ENCODE data around the gene PCDHGA8. TPM values are rescaled to one million over a fixed set of nuclear protein-coding genes. Genes with fewer than 3 reads are reported as not detected.

Gene PCDHGA8
- total RNA-seq, 1 experiment from 2014 or later: 0.18 TPM

GRCh38 chr5:141434006-141434405 is 41.6 kb downstream of the PCDHGA8 start:
- Histone ChIP-seq H3K4me1 (ENCODE audit: control insufficient read depth, insufficient read depth, low read length) (no peaks in the 10 kb centered on the region), H3K27me3 (ENCODE audit: control insufficient read depth, insufficient read depth, low read length) (no peaks in the 10 kb centered on the region), H3K27ac (ENCODE audit: low read length) (no peak overlapping the region), H3K9me3 (ENCODE audit: control insufficient read depth, insufficient read depth, low read depth, low read length) (no peaks in the 10 kb centered on the region; the same call in 1 of the 2 replicates), H3K36me3 (ENCODE audit: control insufficient read depth, insufficient read depth, low read length) (no peaks in the 10 kb centered on the region), H3K4me3 (ENCODE audit: low read depth in 2 of 2, low read length in 2 of 2) (no peak overlapping the region)
- no TSS peak for BruUV-seq (replicated peaks)
- ChIA-PET CTCF (no interaction called here), POLR2A (no interaction called here)
- DNase-seq (ENCODE audit: low read depth, low spot score) (no peak), ATAC-seq (no peak)
- in situ Hi-C loops (cut with HindIII; ENCODE audit: low pct_unique_long_range_greater_than_20kb, low sequenced_read_pairs) (no loop called here), intact Hi-C loops (cut with micrococcal nuclease; ENCODE audit: unreplicated experiment) (no loop called here)
- TF ChIP-seq REST (IDR thresholded peaks at IDR 0.05; ENCODE audit: insufficient read depth in 1 of 2, low read depth in 2 of 2, low read length in 1 of 2) (no peak), POLR2AphosphoS5 (IDR thresholded peaks at IDR 0.05; ENCODE audit: low read depth, low read length) (no peak), TCF7L2 (IDR thresholded peaks at IDR 0.05; ENCODE audit: low read depth, low read length) (no peak), CTCF (IDR thresholded peaks at IDR 0.05) (no peak), SIN3A (IDR thresholded peaks at IDR 0.05; ENCODE audit: borderline replicate concordance, insufficient read depth, low read depth, low read length) (no peak)

GRCh38 chr5:141437221-141437620 is 44.8 kb downstream of the PCDHGA8 start:
- no TSS peak for BruUV-seq (replicated peaks)
- Histone ChIP-seq H3K9me3 (ENCODE audit: control insufficient read depth, insufficient read depth, low read depth, low read length) (no peaks in the 10 kb centered on the region; the same call in 1 of the 2 replicates), H3K36me3 (ENCODE audit: control insufficient read depth, insufficient read depth, low read length) (no peaks in the 10 kb centered on the region), H3K27me3 (ENCODE audit: control insufficient read depth, insufficient read depth, low read length) (no peaks in the 10 kb centered on the region), H3K4me1 (ENCODE audit: control insufficient read depth, insufficient read depth, low read length) (no peaks in the 10 kb centered on the region), H3K4me3 (ENCODE audit: low read depth in 2 of 2, low read length in 2 of 2) (no peak overlapping the region), H3K27ac (ENCODE audit: low read length) (no peak overlapping the region)
- in situ Hi-C loops (cut with HindIII; ENCODE audit: low pct_unique_long_range_greater_than_20kb, low sequenced_read_pairs): no loop called here
- ATAC-seq: no peak
- TF ChIP-seq POLR2AphosphoS5 (IDR thresholded peaks at IDR 0.05; ENCODE audit: low read depth, low read length) (no peak), SIN3A (IDR thresholded peaks at IDR 0.05; ENCODE audit: borderline replicate concordance, insufficient read depth, low read depth, low read length) (no peak)
- no peak for DNase-seq (ENCODE audit: low read depth, low spot score)
- POLR2A ChIA-PET: no interaction called here
- CTCF ChIA-PET: interaction anchor here (0.6 kb wide), 1 partner anchor 101 kb away, joined by 3 read pairs; no protein-coding TSS in a partner anchor
- intact Hi-C loops (cut with micrococcal nuclease; ENCODE audit: unreplicated experiment): no loop called here

- ChIA-PET CTCF (interaction anchor here (0.6 kb wide), 1 partner anchor 26 kb away, joined by 3 read pairs; no protein-coding TSS in a partner anchor), POLR2A (no interaction called here)
- no peak for DNase-seq (ENCODE audit: low read depth, low spot score)
- Histone ChIP-seq H3K27ac (ENCODE audit: low read length) (no peak overlapping the region), H3K36me3 (ENCODE audit: control insufficient read depth, insufficient read depth, low read length) (no peaks in the 10 kb centered on the region), H3K27me3 (ENCODE audit: control insufficient read depth, insufficient read depth, low read length) (no peaks in the 10 kb centered on the region), H3K4me1 (ENCODE audit: control insufficient read depth, insufficient read depth, low read length) (no peaks in the 10 kb centered on the region), H3K9me3 (ENCODE audit: control insufficient read depth, insufficient read depth, low read depth, low read length) (no peaks in the 10 kb centered on the region; the same call in 1 of the 2 replicates), H3K4me3 (ENCODE audit: low read depth in 2 of 2, low read length in 2 of 2) (no peak overlapping the region)
- intact Hi-C loops (cut with micrococcal nuclease; ENCODE audit: unreplicated experiment) (no loop called here), in situ Hi-C loops (cut with HindIII; ENCODE audit: low pct_unique_long_range_greater_than_20kb, low sequenced_read_pairs) (no loop called here)
- no peak for TF ChIP-seq CTCF (IDR thresholded peaks at IDR 0.05)
- TF ChIP-seq SIN3A (IDR thresholded peaks at IDR 0.05; ENCODE audit: borderline replicate concordance, insufficient read depth, low read depth, low read length): no peak
- no peak for TF ChIP-seq TCF7L2 (IDR thresholded peaks at IDR 0.05; ENCODE audit: low read depth, low read length)
- TF ChIP-seq POLR2AphosphoS5 (IDR thresholded peaks at IDR 0.05; ENCODE audit: low read depth, low read length): no peak
- TF ChIP-seq REST (IDR thresholded peaks at IDR 0.05; ENCODE audit: insufficient read depth in 1 of 2, low read depth in 2 of 2, low read length in 1 of 2): no peak
- no TSS peak for BruUV-seq (replicated peaks)
- no peak for ATAC-seq
Observed at GRCh38 chr5:141439411-141440141, 47.1 kb downstream of the PCDHGA8 start.

Measured in Panc1 (cell line).